ENCODE results near the gene AGPAT2. TPM values are rescaled to one million over a fixed set of nuclear protein-coding genes. Genes with fewer than 3 reads are reported as not detected.

AGPAT2 gene
- total RNA-seq, 2 donors from 2014 or later: 197 to 372 TPM

DNA sequence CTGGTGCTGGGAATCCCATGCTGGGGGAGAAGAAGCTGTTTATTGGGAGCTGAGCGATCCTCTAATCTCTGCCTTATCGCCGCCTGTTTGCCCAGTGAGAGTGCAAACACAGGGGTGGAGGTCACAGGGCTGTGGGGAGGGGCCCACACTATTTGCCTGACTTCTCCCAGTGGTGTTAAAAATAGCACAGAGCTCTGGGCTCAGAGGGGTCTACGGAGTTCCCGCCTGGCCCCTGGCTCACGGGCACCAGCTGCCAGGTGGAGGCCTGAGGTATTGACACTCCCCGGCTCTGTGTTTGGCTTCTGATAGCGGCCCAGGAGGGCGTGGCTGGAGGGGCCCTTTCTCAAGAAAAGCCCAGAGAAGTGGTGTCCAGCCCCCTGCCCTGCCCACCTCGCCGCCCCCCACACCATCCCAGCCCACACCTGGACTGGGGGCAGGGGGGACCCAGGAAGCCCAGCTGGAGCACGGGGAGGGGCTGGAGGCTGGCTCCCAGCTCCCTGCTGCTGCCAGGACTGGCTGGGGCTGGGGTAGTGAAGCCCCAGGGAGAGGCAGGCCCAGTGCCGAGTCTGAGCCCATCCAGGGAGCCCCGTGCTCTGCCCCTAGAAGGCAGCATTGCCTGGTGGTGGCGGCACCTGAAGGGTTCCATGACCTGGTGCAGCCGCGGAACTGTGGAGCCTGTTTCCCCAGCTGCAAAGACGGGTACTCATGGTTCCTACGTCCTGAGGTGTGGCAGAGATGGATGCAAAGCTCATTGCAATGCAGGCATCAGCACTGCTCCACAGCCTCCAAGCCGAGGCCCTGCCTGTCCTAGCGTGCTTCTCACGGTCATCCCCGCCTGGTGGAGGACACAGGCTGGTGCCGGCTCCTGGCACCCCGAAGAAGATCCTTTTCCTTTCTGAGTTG, 60.3 kb downstream of the AGPAT2 start:
- intact Hi-C loops (cut with DNase I): loop anchor here (10.0 kb wide), 1 partner anchor 82 kb away; the partner anchor contains the start of gene NOTCH1
- no peaks in the 10 kb centered on the region for H3K27me3 ChIP-seq
- peak overlapping the region; percentile 12 to 55 for H3K9ac ChIP-seq (ENCODE audit: low read depth in 2 of 2, low read length in 2 of 2)
- peak; percentile 83 for DNase-seq
- H3K4me3 ChIP-seq: no peak overlapping the region
- H3K9me3 ChIP-seq: no peaks in the 10 kb centered on the region
- peaks cover 38% of the 10 kb centered on the region for H3K4me1 ChIP-seq
- TF ChIP-seq, protein P1, sequence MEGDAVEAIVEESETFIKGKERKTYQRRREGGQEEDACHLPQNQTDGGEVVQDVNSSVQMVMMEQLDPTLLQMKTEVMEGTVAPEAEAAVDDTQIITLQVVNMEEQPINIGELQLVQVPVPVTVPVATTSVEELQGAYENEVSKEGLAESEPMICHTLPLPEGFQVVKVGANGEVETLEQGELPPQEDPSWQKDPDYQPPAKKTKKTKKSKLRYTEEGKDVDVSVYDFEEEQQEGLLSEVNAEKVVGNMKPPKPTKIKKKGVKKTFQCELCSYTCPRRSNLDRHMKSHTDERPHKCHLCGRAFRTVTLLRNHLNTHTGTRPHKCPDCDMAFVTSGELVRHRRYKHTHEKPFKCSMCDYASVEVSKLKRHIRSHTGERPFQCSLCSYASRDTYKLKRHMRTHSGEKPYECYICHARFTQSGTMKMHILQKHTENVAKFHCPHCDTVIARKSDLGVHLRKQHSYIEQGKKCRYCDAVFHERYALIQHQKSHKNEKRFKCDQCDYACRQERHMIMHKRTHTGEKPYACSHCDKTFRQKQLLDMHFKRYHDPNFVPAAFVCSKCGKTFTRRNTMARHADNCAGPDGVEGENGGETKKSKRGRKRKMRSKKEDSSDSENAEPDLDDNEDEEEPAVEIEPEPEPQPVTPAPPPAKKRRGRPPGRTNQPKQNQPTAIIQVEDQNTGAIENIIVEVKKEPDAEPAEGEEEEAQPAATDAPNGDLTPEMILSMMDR (IDR thresholded peaks at IDR 0.05): peak; percentile 23
- H3K27ac ChIP-seq: peak overlapping the region; percentile 47
- H3K36me3 ChIP-seq: no peaks in the 10 kb centered on the region

DNA sequence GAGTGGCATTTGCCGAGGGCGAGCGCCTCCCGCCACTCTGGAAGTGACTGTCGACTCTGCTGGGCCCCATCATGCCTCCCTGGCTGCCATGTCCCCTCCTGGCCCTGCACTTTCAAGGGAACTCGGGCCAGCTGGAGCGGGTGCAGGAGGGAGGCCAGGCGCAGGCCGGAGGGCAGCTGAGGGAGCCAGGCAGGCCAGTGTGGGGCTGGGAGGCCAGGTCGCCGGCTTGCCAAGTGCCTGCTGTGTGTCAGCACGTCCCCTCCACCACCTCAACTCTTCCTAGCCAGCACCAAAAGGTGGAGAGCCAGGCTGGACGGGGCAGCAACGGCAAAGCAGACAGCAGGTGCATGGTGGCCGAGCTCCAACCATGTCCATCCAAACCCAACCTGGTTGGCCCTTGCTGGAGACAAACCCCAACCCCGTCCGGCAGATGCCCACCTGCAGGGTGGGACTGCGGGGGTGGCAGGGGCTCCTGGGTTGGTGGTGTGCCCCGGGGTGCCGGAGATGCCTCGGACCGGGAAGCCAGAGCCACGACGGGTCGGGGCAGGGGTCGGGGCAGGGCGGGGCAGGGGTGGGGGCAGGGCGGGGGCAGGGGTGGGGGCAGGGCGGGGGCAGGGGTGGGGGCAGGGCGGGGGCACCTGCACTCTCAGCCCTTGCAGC, 61.1 kb downstream of the AGPAT2 start:
- peak; percentile 30 for DNase-seq
- intact Hi-C loops (cut with DNase I): loop anchor here (10.0 kb wide), 1 partner anchor 81 kb away; the partner anchor contains the start of gene NOTCH1

DNA sequence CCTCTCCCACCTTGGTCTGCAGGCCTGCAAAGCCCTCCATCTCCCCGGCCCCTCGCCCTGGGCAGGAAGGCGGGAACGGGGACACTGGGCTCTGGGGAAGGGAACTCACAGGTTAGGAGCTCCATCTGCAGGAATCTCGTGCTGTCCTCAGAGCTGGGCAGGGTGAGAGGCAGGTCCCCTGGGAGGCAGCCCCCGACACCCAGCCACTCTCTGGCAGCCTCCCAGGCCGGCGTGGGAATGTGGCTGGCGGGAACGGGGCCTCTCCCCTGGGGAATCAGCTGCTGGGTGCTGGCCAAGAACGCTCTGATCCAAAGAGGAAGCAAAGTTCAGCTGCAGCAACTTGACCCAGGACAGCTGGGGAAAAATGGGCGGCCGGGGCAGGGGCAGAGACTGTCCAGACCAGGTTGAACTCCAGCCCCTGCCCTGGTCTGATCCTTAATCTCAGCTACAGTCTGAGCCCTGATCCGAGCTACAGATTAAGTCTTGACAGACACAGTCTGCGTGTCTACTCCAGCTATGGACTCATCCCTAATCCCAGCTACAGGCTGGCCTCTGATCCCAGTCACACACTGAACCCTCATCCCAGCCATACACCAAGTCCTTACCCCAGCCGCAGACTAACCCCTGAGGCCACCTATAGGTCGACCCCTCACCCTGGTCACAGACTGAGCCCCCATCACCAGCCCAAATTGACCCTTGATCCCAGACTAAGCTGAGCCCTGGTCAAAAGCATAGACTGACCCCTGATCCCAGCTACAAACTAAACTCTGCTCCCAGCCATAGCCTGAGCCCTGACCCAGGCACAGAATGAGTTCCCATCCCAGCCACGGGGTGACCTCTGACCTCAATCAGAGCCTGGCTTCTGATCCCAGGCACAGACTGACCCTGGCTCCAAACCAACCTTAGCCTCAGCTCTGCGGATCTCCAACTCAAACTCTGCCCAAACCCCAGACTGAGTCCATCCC, 61.9 kb downstream of the AGPAT2 start:
- peak overlapping the region; percentile 5 for H3K27ac ChIP-seq
- no peaks in the 10 kb centered on the region for H3K36me3 ChIP-seq
- TF ChIP-seq, protein P1 (IDR thresholded peaks at IDR 0.05): no peak
- no peak overlapping the region for H3K4me3 ChIP-seq
- no peaks in the 10 kb centered on the region for H3K27me3 ChIP-seq
- H3K9me3 ChIP-seq: no peaks in the 10 kb centered on the region
- peak; percentile 95 for DNase-seq
- H3K4me1 ChIP-seq: peaks cover 38% of the 10 kb centered on the region
- intact Hi-C loops (cut with DNase I): loop anchor here (10.0 kb wide), 1 partner anchor 81 kb away; the partner anchor contains the start of gene NOTCH1
- peak overlapping the region in 1 of 2 donors; percentile 22 for H3K9ac ChIP-seq (ENCODE audit: low read depth in 2 of 2, low read length in 2 of 2)

More for the DNA sequence above, 61.1 kb downstream of the AGPAT2 start:
- TF ChIP-seq, protein P1 (IDR thresholded peaks at IDR 0.05): no peak
- no peak overlapping the region for H3K4me3 ChIP-seq
- H3K9ac ChIP-seq (ENCODE audit: low read depth in 2 of 2, low read length in 2 of 2): peak overlapping the region in 1 of 2 donors; percentile 22
- peaks cover 38% of the 10 kb centered on the region for H3K4me1 ChIP-seq
- H3K27ac ChIP-seq: peak overlapping the region; percentile 5
- no peaks in the 10 kb centered on the region for H3K36me3 ChIP-seq
- no peaks in the 10 kb centered on the region for H3K27me3 ChIP-seq
- H3K9me3 ChIP-seq: no peaks in the 10 kb centered on the region

DNA sequence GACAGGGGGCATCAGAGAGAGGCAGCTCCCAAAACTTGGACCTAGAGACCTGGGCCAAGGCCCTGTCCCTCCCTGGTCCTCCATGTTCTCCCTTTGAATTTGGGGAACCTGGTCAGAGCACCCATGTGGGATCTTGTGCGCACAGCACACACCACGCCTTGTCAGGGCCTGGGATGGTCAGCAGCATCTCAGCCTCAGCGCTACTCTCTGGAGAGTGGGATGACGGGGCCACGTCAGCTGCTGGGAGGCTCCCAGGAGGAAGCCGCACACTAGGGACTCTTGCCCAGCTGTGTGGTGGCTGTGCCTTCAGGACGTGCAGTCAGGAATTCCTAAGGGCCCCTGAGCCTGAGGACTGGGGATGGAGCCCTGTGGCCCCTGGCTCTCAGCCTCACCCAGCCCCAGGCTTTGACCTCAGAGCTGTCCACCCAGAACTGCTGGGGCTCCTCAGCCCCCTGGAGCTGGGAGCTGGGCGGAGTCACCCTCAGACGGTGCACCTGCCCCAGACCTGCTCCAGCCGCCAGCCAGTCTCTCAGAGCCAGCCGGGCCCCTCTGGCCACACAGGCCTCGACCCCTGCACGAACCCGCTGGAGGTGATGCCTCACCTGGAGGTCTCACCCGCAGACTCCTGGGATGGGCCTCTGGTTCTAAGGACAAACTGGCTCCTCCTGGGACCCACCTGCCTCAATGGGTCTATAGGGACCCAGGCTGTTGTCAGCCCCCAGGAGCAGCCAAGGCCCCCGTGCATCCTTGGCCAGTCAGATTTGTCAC, 62.9 kb downstream of the AGPAT2 start:
- H3K36me3 ChIP-seq: no peaks in the 10 kb centered on the region
- intact Hi-C loops (cut with DNase I): loop anchor here (10.0 kb wide), 1 partner anchor 80 kb away; the partner anchor contains the start of gene NOTCH1
- no peaks in the 10 kb centered on the region for H3K9me3 ChIP-seq
- H3K27ac ChIP-seq: peak overlapping the region; percentile 5
- H3K4me1 ChIP-seq: peaks cover 35% of the 10 kb centered on the region
- H3K9ac ChIP-seq (ENCODE audit: low read depth in 2 of 2, low read length in 2 of 2): peak overlapping the region in 1 of 2 donors; percentile 22
- peak; percentile 36 for DNase-seq
- H3K27me3 ChIP-seq: no peaks in the 10 kb centered on the region
- TF ChIP-seq, protein P1 (IDR thresholded peaks at IDR 0.05): no peak
- no peak overlapping the region for H3K4me3 ChIP-seq

All from colonic mucosa (tissue), 4 donors.